Bronchial epithelial cell (primary cell): ENCODE data around the gene MCTP1. TPM values are rescaled to one million over a fixed set of nuclear protein-coding genes. Genes with fewer than 3 reads are reported as not detected.
"Not testable (repeated sequence)": the region's sequence is repeated elsewhere in the genome, so short reads cannot be mapped to it uniquely, and the experiment has no call there.

Experiments
- DNase-seq: peaks from one replicate; pipeline ENCODE4 v3.0.0-alpha.2; 2010; ENCODE audit warnings: low read depth
- FAIRE-seq: peaks from 2 replicates; lab custom pipeline; 2011; peaks lifted over from hg19 to GRCh38; lab: Jason Lieb, UNC
- H3K27me3 ChIP-seq: 2 replicates; pipeline ENCODE4 v1.5.1; 2011; ENCODE audit warnings: low read length; ENCODE audit not compliant: control insufficient read depth, insufficient read depth
- H3K36me3 ChIP-seq: 2 replicates; pipeline ENCODE4 v1.5.1; 2011; ENCODE audit warnings: low read length; ENCODE audit not compliant: control insufficient read depth, insufficient read depth
- H3K4me3 ChIP-seq: 2 replicates; pipeline ENCODE4 v1.5.1; 2011; ENCODE audit warnings: mild to moderate bottlenecking, low read depth, low read length, control low read depth
- total RNA-seq: library from RNA; depleted of rRNA; stranded (reverse); fragments of >200 nt; gene quantifications from 2 replicates; pipeline ENCODE4 v1.2.1, GENCODE V29; 2014
- TF ChIP-seq, protein P1 (sequence below): IDR thresholded peaks from 2 replicates; pipeline ENCODE4 v1.5.1; 2011; ENCODE audit warnings: mild to moderate bottlenecking, moderate library complexity, low read length, control low read depth, inconsistent platforms; ENCODE audit not compliant: insufficient read depth, severe bottlenecking

The MCTP1 gene
- total RNA-seq, 1 donor from 2014 or later, result 17.9 TPM

DNA sequence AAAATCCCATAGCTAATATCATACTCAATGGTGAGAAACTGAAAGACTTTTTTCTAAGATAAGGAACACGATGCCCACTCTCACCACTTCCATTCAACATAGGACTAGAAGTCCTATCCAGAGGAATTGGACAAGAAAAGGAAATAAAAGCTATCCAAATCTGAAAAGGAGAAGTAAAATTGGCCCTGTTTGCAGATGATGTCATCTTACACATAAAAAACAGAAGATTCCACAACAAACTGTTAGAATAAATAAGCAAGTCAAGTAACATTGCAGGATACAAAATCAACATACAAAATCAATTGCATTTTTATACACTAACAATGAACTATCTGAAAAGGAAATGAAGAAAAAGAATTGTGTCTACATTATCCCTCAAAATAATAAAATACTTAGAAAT, 308.0 kb downstream of the MCTP1 start:
- FAIRE-seq (no peak), DNase-seq (no peak)
- Histone ChIP-seq H3K36me3 (no peaks in the 10 kb centered on the region), H3K4me3 (no peak overlapping the region), H3K27me3 (no peaks in the 10 kb centered on the region)
- TF ChIP-seq, protein P1, sequence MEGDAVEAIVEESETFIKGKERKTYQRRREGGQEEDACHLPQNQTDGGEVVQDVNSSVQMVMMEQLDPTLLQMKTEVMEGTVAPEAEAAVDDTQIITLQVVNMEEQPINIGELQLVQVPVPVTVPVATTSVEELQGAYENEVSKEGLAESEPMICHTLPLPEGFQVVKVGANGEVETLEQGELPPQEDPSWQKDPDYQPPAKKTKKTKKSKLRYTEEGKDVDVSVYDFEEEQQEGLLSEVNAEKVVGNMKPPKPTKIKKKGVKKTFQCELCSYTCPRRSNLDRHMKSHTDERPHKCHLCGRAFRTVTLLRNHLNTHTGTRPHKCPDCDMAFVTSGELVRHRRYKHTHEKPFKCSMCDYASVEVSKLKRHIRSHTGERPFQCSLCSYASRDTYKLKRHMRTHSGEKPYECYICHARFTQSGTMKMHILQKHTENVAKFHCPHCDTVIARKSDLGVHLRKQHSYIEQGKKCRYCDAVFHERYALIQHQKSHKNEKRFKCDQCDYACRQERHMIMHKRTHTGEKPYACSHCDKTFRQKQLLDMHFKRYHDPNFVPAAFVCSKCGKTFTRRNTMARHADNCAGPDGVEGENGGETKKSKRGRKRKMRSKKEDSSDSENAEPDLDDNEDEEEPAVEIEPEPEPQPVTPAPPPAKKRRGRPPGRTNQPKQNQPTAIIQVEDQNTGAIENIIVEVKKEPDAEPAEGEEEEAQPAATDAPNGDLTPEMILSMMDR, result no peak

DNA sequence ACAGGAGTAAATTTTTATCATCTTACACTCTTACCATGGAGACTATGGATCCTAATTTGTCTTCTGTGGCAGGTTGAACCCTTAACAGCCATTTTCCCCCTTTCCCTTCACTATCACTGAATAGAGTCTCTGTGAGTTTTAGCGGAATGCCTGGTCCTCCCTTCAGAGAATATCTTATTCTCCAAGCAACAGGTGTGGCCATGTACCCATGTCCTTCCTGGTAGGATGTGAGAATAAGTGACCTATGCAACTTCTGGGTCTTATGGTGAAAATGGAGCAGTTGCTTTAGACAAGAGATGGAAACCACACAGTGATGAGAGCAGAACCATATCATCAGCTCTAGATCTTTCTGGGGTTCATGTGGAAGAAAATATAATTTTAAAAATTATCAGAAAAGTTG, 312.6 kb downstream of the MCTP1 start:
- Histone ChIP-seq H3K27me3 (no peaks in the 10 kb centered on the region), H3K4me3 (no peak overlapping the region), H3K36me3 (no peaks in the 10 kb centered on the region)
- FAIRE-seq (no peak), DNase-seq (no peak)
- TF ChIP-seq, protein P1, result no peak

DNA sequence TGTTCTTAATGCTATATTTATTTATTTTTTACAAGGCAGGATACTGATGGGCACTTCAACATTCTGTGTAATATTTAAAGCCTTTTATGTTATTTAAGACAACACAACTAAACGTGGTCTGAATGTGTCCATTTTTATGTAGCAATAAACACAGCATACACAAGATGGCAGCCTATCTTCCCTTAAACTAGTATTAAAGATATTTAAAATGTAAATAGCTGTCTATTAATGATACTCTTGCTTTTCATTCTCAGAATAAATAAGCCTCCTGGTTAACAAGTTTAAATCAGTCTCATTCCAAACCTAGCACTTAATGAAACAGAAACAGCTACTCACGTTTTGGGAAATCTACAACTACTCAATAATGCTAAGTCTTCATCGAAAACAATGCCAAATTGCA, 315.7 kb downstream of the MCTP1 start:
- Histone ChIP-seq H3K4me3 (no peak overlapping the region), H3K27me3 (no peaks in the 10 kb centered on the region), H3K36me3 (no peaks in the 10 kb centered on the region)
- TF ChIP-seq, protein P1, result peak; percentile 20
- FAIRE-seq (no peak), DNase-seq (peak; percentile 46)

DNA sequence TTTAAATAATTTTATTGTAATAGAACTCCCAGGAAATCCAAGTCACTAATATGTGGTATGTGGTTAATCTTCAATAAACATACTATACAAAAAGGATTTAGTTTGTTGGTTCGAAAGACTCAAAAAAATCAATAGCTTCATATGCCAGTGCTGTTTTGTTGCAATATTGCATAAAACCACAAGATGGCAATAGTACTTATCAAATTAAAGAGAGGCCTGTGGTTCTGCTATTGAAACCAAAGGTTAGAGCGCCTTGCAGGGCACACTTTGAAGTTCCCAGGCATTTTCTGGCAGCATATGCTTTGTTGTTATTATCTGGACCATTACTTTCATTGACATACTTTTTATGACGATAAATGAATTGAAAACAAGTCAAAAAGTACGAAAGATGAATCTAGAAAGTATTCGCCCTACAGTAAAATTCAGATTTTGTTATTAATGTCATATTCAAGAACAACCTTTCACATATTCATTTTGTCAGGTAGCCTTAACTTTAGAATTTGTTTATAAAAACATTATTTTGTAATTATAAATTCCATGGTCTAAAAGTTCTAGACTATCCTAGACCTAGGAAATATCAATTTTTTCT, 316.3 kb downstream of the MCTP1 start:
- no peaks in the 10 kb centered on the region for H3K27me3 ChIP-seq
- peak; percentile 74 for DNase-seq
- no peak for FAIRE-seq
- TF ChIP-seq, protein P1, result peak; percentile 56
- no peak overlapping the region for H3K4me3 ChIP-seq
- no peaks in the 10 kb centered on the region for H3K36me3 ChIP-seq

DNA sequence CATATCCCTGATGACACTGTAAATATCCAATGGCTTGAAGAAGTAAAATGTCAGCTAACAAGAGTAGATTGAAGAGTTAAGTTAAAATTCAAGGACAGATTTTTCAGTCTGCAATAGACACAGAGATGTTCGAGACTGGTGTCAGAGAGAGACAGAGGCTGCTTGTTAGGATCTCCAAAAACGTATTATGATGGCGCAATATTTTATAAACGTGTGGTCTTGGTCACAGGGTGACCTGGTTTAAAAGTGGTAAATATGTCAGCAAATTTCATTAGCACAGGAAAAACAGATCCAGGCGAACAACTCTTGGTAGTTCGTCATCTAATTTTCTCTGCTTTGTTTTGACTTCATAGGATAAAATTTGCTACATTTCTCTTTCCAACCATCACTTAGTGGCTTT, 317.4 kb downstream of the MCTP1 start:
- Histone ChIP-seq H3K36me3 (no peaks in the 10 kb centered on the region), H3K4me3 (no peak overlapping the region), H3K27me3 (no peaks in the 10 kb centered on the region)
- no peak for FAIRE-seq
- TF ChIP-seq, protein P1, result no peak
- DNase-seq, result no peak

DNA sequence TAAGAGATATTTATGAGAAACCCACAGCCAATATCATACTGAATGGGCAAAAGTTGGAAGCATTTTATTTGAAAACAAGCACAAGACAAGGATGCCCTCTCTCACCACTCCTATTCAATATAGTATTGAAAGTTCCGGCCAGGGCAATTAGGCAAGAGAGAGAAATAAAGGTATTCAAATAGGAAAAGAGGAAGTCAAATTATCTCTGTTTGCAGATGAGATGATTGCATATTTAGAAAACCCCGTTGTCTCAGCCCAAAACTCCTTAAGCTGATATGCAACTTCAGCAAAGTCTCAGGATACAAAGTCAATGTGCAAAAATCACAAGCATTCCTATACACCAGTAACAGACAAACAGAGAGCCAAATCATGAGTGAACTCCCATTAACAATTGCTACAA, 325.6 kb downstream of the MCTP1 start:
- H3K27me3 ChIP-seq, result not testable (repeated sequence)

More for the DNA sequence above, 325.6 kb downstream of the MCTP1 start:
- FAIRE-seq, DNase-seq, H3K36me3 ChIP-seq, H3K4me3 ChIP-seq: not testable (repeated sequence)
